Measurements from ENCODE around the gene APBA2. TPM values are rescaled to one million over a fixed set of nuclear protein-coding genes. Genes with fewer than 3 reads are reported as not detected.

APBA2 gene
- total RNA-seq, 2 donors from 2014 or later: 9.1 to 9.8 TPM

- H3K27ac Mint-ChIP-seq: no peak overlapping the region
- peaks cover 21% of the 10 kb centered on the region for H3K4me1 Mint-ChIP-seq (ENCODE audit: low read depth)
- H3K27me3 Mint-ChIP-seq (ENCODE audit: low read depth): no peaks in the 10 kb centered on the region
- H3K9me3 Mint-ChIP-seq: no peaks in the 10 kb centered on the region
- ATAC-seq (replicated peaks in 1 of 2) (no peak), DNase-seq (no peak)
- no peaks in the 10 kb centered on the region for H3K36me3 Mint-ChIP-seq (ENCODE audit: insufficient read depth in 2 of 2)
- H3K4me3 Mint-ChIP-seq: no peak overlapping the region
Measured at GRCh38 chr15:28930011-28930410, 44.2 kb downstream of the APBA2 start.

GRCh38 chr15:28930476-28931291 lies 44.9 kb downstream of the APBA2 start:
- no peaks in the 10 kb centered on the region for H3K36me3 Mint-ChIP-seq (ENCODE audit: insufficient read depth in 2 of 2)
- DNase-seq: no peak
- H3K27me3 Mint-ChIP-seq (ENCODE audit: low read depth): no peaks in the 10 kb centered on the region

GRCh38 chr15:28931828-28932227 lies 46.1 kb downstream of the APBA2 start:
- ATAC-seq (replicated peaks in 1 of 2): no peak
- Mint-ChIP-seq H3K27ac (no peak overlapping the region), H3K36me3 (ENCODE audit: insufficient read depth in 2 of 2) (no peaks in the 10 kb centered on the region), H3K4me3 (no peak overlapping the region), H3K4me1 (ENCODE audit: low read depth) (peaks cover 36% of the 10 kb centered on the region), H3K9me3 (no peaks in the 10 kb centered on the region), H3K27me3 (ENCODE audit: low read depth) (no peaks in the 10 kb centered on the region)
- no peak for DNase-seq

More at GRCh38 chr15:28930476-28931291, 44.9 kb downstream of the APBA2 start:
- Mint-ChIP-seq H3K4me1 (ENCODE audit: low read depth) (peaks cover 24% of the 10 kb centered on the region), H3K4me3 (no peak overlapping the region), H3K9me3 (no peaks in the 10 kb centered on the region), H3K27ac (no peak overlapping the region)
- no peak for ATAC-seq (replicated peaks in 1 of 2)

GRCh38 chr15:28932361-28932760 lies 46.6 kb downstream of the APBA2 start:
- H3K9me3 Mint-ChIP-seq: no peaks in the 10 kb centered on the region
- H3K4me3 Mint-ChIP-seq: no peak overlapping the region
- ATAC-seq (replicated peaks in 1 of 2) (no peak), DNase-seq (no peak)
- no peak overlapping the region for H3K27ac Mint-ChIP-seq
- H3K36me3 Mint-ChIP-seq (ENCODE audit: insufficient read depth in 2 of 2): no peaks in the 10 kb centered on the region
- H3K4me1 Mint-ChIP-seq (ENCODE audit: low read depth): peaks cover 41% of the 10 kb centered on the region
- no peaks in the 10 kb centered on the region for H3K27me3 Mint-ChIP-seq (ENCODE audit: low read depth)

DNA sequence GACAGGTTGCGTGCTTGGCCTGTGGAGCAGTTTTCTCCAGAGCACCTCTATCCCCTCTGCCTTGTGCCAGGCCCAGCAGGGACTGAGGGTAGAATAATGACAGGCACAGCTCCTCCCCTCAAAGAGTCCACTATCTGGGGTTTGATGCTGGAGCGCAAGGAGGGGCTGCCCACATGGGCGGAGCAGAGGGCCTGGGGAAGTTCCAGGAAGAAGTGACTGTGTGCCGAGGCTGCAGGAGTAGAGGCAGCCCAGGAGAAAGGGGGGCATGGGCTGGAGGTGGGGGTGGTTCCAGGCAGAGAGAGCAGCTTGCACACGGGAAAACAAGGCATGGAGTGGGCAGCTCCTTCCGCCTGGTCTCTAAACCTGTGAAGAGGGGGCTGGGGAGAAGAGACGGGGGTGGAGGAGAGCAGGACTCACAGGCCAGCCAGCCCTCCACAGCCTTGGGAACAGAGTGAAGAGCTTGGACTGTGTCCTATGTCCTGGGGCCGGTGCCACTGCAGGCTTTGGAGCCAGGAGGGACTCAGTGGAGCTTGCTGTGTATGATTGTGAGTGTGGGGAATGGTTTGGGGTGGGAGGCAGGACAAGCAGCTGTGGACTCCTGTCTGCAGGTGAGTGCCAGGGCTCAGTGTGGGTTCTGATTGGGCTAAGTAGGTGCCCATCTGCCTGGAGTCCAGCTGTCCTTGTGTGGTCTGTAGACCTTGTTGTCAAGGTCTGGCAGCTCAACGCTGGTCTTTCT lies 48.1 kb downstream of the APBA2 start:
- no peak for DNase-seq
- Mint-ChIP-seq H3K36me3 (ENCODE audit: insufficient read depth in 2 of 2) (no peaks in the 10 kb centered on the region), H3K4me3 (no peak overlapping the region), H3K9me3 (no peaks in the 10 kb centered on the region), H3K27me3 (ENCODE audit: low read depth) (no peaks in the 10 kb centered on the region), H3K27ac (no peak overlapping the region), H3K4me1 (ENCODE audit: low read depth) (peaks cover 51% of the 10 kb centered on the region)
- ATAC-seq (replicated peaks in 1 of 2): no peak

- Mint-ChIP-seq H3K36me3 (ENCODE audit: insufficient read depth in 2 of 2) (peaks cover 0 to 3% of the 10 kb centered on the region in 2 donors), H3K4me1 (ENCODE audit: low read depth) (peaks cover 59% of the 10 kb centered on the region), H3K27ac (no peak overlapping the region), H3K9me3 (no peaks in the 10 kb centered on the region), H3K27me3 (ENCODE audit: low read depth) (no peaks in the 10 kb centered on the region), H3K4me3 (no peak overlapping the region)
- DNase-seq (no peak), ATAC-seq (replicated peaks in 1 of 2) (no peak)
Measured at GRCh38 chr15:28934645-28935044, 48.9 kb downstream of the APBA2 start.

GRCh38 chr15:28935316-28935715 lies 49.5 kb downstream of the APBA2 start:
- ATAC-seq (replicated peaks in 1 of 2) (peak; percentile 64 to 68), DNase-seq (peak; percentile 59 to 67)
- Mint-ChIP-seq H3K27me3 (ENCODE audit: low read depth) (no peaks in the 10 kb centered on the region), H3K9me3 (no peaks in the 10 kb centered on the region), H3K27ac (no peak overlapping the region), H3K4me1 (ENCODE audit: low read depth) (peaks cover 62% of the 10 kb centered on the region), H3K36me3 (ENCODE audit: insufficient read depth in 2 of 2) (peaks cover 0 to 3% of the 10 kb centered on the region in 2 donors), H3K4me3 (peak overlapping the region; percentile 26 to 28)

- Mint-ChIP-seq H3K27ac (no peak overlapping the region), H3K4me3 (peak overlapping the region; percentile 60 to 65), H3K36me3 (ENCODE audit: insufficient read depth in 2 of 2) (peaks cover 0 to 4% of the 10 kb centered on the region in 2 donors), H3K27me3 (ENCODE audit: low read depth) (no peaks in the 10 kb centered on the region), H3K4me1 (ENCODE audit: low read depth) (peaks cover 69% of the 10 kb centered on the region), H3K9me3 (no peaks in the 10 kb centered on the region)
- no peak for DNase-seq
- no peak for ATAC-seq (replicated peaks in 1 of 2)
Measured at GRCh38 chr15:28936081-28936480, 50.3 kb downstream of the APBA2 start.

- H3K4me3 Mint-ChIP-seq: peak overlapping the region; percentile 60 to 65
- H3K36me3 Mint-ChIP-seq (ENCODE audit: insufficient read depth in 2 of 2): peaks cover 0 to 4% of the 10 kb centered on the region in 2 donors
- no peaks in the 10 kb centered on the region for H3K27me3 Mint-ChIP-seq (ENCODE audit: low read depth)
- H3K27ac Mint-ChIP-seq: no peak overlapping the region
- ATAC-seq (replicated peaks in 1 of 2) (no peak), DNase-seq (peak in 1 of 2 donors; percentile 22)
- H3K4me1 Mint-ChIP-seq (ENCODE audit: low read depth): peaks cover 73% of the 10 kb centered on the region
- no peaks in the 10 kb centered on the region for H3K9me3 Mint-ChIP-seq
Measured at GRCh38 chr15:28936481-28936881, 50.7 kb downstream of the APBA2 start.

DNA sequence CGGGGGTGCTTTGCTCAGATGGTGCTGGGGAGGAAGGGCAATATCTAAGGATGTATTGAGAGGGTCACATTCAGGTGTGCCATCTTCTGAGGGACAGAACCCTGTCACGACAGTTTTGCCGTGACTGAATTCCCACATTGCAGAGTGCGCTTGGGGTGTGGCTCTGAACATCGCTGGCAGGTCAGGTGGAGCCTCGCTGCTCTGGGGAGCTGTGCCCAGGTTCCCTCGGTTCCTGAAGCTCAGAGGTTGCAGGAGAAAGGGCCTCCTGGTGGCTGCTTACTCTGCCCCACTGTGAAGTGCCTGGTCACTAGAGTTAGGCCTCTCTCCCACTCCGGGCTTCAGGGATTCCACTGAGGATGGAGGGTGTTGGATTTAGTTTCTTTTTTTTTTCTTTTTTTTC lies 51.5 kb downstream of the APBA2 start:
- no peak for ATAC-seq (replicated peaks in 1 of 2)
- H3K4me3 Mint-ChIP-seq: peak overlapping the region; percentile 60 to 76
- H3K9me3 Mint-ChIP-seq: no peaks in the 10 kb centered on the region
- peaks cover 81% of the 10 kb centered on the region for H3K4me1 Mint-ChIP-seq (ENCODE audit: low read depth)
- DNase-seq: no peak
- no peak overlapping the region for H3K27ac Mint-ChIP-seq
- H3K27me3 Mint-ChIP-seq (ENCODE audit: low read depth): no peaks in the 10 kb centered on the region
- H3K36me3 Mint-ChIP-seq (ENCODE audit: insufficient read depth in 2 of 2): peaks cover 0 to 4% of the 10 kb centered on the region in 2 donors

DNA sequence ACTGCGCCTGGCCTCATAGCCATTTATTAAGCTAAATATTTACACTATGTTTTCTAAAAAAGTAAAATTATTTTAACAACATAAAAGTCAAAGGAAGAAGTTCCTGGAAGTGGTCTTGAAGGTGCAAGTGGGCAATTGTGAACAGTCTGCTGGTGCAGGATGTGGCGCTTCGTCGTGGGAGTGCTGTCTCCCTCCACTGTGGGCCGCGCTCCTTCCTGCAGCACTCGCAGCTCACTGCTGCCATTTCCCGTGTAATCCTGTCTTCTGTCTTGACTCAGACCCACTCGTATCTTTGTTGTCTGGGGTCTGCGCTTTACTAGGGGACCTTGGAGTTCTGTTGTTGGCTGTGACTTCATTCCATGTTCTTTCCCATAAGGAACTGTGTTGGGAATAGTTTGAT lies 56.3 kb downstream of the APBA2 start:
- Mint-ChIP-seq H3K27ac (no peak overlapping the region), H3K4me1 (ENCODE audit: low read depth) (peaks cover 60% of the 10 kb centered on the region), H3K36me3 (ENCODE audit: insufficient read depth in 2 of 2) (peaks cover 2 to 4% of the 10 kb centered on the region in 2 donors), H3K4me3 (peak overlapping the region; percentile 11 to 20), H3K27me3 (ENCODE audit: low read depth) (no peaks in the 10 kb centered on the region), H3K9me3 (no peaks in the 10 kb centered on the region)
- DNase-seq (peak; percentile 30 to 40), ATAC-seq (replicated peaks in 1 of 2) (peak; percentile 48 to 55)

DNA sequence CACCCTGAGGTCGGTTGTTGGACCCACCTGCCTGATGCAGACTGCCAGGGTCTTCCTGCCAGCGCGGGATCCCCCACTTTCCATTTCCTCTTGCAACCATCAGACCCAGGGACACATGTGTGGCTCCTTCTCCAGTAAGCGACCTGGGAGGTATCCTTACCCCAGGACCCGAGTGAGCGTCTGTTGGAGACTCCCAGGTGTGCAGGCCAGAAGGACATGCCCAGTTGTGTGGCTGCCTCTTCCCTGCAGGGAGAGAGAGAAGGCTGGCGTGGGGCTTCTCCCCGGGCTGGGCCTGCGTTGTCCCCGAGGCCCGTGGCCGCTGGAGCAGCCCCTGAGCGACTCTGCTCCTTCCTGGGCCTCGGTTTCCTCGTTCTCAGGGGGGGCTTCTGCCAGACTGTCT lies 56.8 kb downstream of the APBA2 start:
- Mint-ChIP-seq H3K36me3 (ENCODE audit: insufficient read depth in 2 of 2) (peaks cover 2 to 4% of the 10 kb centered on the region in 2 donors), H3K9me3 (no peaks in the 10 kb centered on the region), H3K4me1 (ENCODE audit: low read depth) (peaks cover 60% of the 10 kb centered on the region), H3K27ac (no peak overlapping the region), H3K4me3 (peak overlapping the region; percentile 11 to 18), H3K27me3 (ENCODE audit: low read depth) (no peaks in the 10 kb centered on the region)
- no peak for ATAC-seq (replicated peaks in 1 of 2)
- no peak for DNase-seq

- Mint-ChIP-seq H3K36me3 (ENCODE audit: insufficient read depth in 2 of 2) (peaks cover 2 to 4% of the 10 kb centered on the region in 2 donors), H3K9me3 (no peaks in the 10 kb centered on the region), H3K4me1 (ENCODE audit: low read depth) (peaks cover 60% of the 10 kb centered on the region), H3K27ac (no peak overlapping the region), H3K4me3 (no peak overlapping the region), H3K27me3 (ENCODE audit: low read depth) (no peaks in the 10 kb centered on the region)
- ATAC-seq (replicated peaks in 1 of 2) (no peak), DNase-seq (no peak)
Measured at GRCh38 chr15:28943146-28943545, 57.4 kb downstream of the APBA2 start.
